ENCODE measurements around the gene PTPN2. TPM values are rescaled to one million over a fixed set of nuclear protein-coding genes. Genes with fewer than 3 reads are reported as not detected.

The PTPN2 gene
- total RNA-seq, 1 experiment from 2014 or later: 59.8 TPM

- no peaks in the 10 kb centered on the region for H3K36me3 ChIP-seq (ENCODE audit: low read depth, low read length)
- H3K9me2 ChIP-seq (replicated peaks; ENCODE audit: low read length): no peaks in the 10 kb centered on the region
- H3F3A ChIP-seq (ENCODE audit: low read length, unreplicated experiment): no peaks in the 10 kb centered on the region
- no peak overlapping the region for H3K4me2 ChIP-seq (ENCODE audit: low read length)
- no peak overlapping the region for H3K27ac ChIP-seq (ENCODE audit: low read length)
- no peak for TF ChIP-seq CTCF (conservative IDR thresholded peaks at IDR 0.05; ENCODE audit: low read depth, low read length)
- no peak for TF ChIP-seq EZH2phosphoT487 (IDR thresholded peaks at IDR 0.05; ENCODE audit: borderline replicate concordance, low read length)
- TF ChIP-seq EZH2 (IDR thresholded peaks at IDR 0.05; ENCODE audit: low read length, unreplicated experiment): no peak
- intact Hi-C loops (cut with micrococcal nuclease): no loop called here
- H3K4me3 ChIP-seq (ENCODE audit: low read length): no peak overlapping the region
- no peak overlapping the region for H3K9ac ChIP-seq (ENCODE audit: low read length)
- H3K4me1 ChIP-seq (ENCODE audit: insufficient read depth, low read length): no peaks in the 10 kb centered on the region
- POLR2A ChIA-PET (ENCODE audit: unreplicated experiment): interaction anchor here (0.6 kb wide), 1 partner anchor 79 kb away, joined by 5 read pairs; no protein-coding TSS in a partner anchor
- CTCF ChIA-PET: interaction anchor here (0.7 to 0.9 kb wide), 2 partner anchors 9 to 185 kb away, joined by 3 read pairs; no protein-coding TSS in a partner anchor
- H3K27me3 ChIP-seq (ENCODE audit: low read length): no peaks in the 10 kb centered on the region
- H4K20me1 ChIP-seq (ENCODE audit: low read length): no peaks in the 10 kb centered on the region
- no peak overlapping the region for H2AFZ ChIP-seq (ENCODE audit: low read length)
- no TSS peak for BruUV-seq (replicated peaks)
- no peaks in the 10 kb centered on the region for H3K9me3 ChIP-seq (ENCODE audit: low read length)
- ATAC-seq: no peak
- H3K79me2 ChIP-seq (ENCODE audit: low read length): no peaks in the 10 kb centered on the region
- DNase-seq: no peak
These were observed 44.6 kb upstream of the PTPN2 start for GRCh38 chr18:12928641-12929040.

- H3K27ac ChIP-seq (ENCODE audit: low read length): no peak overlapping the region
- no peak overlapping the region for H3K9ac ChIP-seq (ENCODE audit: low read length)
- ChIA-PET CTCF (interaction anchor here (0.7 to 0.9 kb wide), 2 partner anchors 9 to 184 kb away, joined by 3 read pairs; no protein-coding TSS in a partner anchor), POLR2A (ENCODE audit: unreplicated experiment) (interaction anchor here (0.6 kb wide), 1 partner anchor 79 kb away, joined by 5 read pairs; no protein-coding TSS in a partner anchor)
- no peaks in the 10 kb centered on the region for H3K4me1 ChIP-seq (ENCODE audit: insufficient read depth, low read length)
- H3F3A ChIP-seq (ENCODE audit: low read length, unreplicated experiment): no peaks in the 10 kb centered on the region
- H4K20me1 ChIP-seq (ENCODE audit: low read length): no peaks in the 10 kb centered on the region
- no peaks in the 10 kb centered on the region for H3K36me3 ChIP-seq (ENCODE audit: low read depth, low read length)
- no TSS peak for BruUV-seq (replicated peaks)
- H3K4me3 ChIP-seq (ENCODE audit: low read length): no peak overlapping the region
- intact Hi-C loops (cut with micrococcal nuclease): no loop called here
- no peak for DNase-seq
- no peaks in the 10 kb centered on the region for H3K79me2 ChIP-seq (ENCODE audit: low read length)
- no peaks in the 10 kb centered on the region for H3K27me3 ChIP-seq (ENCODE audit: low read length)
- no peaks in the 10 kb centered on the region for H3K9me3 ChIP-seq (ENCODE audit: low read length)
- TF ChIP-seq CTCF (conservative IDR thresholded peaks at IDR 0.05; ENCODE audit: low read depth, low read length) (no peak), EZH2phosphoT487 (IDR thresholded peaks at IDR 0.05; ENCODE audit: borderline replicate concordance, low read length) (no peak), EZH2 (IDR thresholded peaks at IDR 0.05; ENCODE audit: low read length, unreplicated experiment) (no peak)
- H2AFZ ChIP-seq (ENCODE audit: low read length): no peak overlapping the region
- H3K9me2 ChIP-seq (replicated peaks; ENCODE audit: low read length): no peaks in the 10 kb centered on the region
- no peak for ATAC-seq
- no peak overlapping the region for H3K4me2 ChIP-seq (ENCODE audit: low read length)
These were observed 44.2 kb upstream of the PTPN2 start for GRCh38 chr18:12928206-12928605.

GRCh38 chr18:12924616-12925015 is 40.6 kb upstream of the PTPN2 start:
- CTCF ChIA-PET: no interaction called here
- POLR2A ChIA-PET (ENCODE audit: unreplicated experiment): no interaction called here
- intact Hi-C loops (cut with micrococcal nuclease): no loop called here

More at GRCh38 chr18:12924616-12925015, 40.6 kb upstream of the PTPN2 start:
- DNase-seq (no peak), ATAC-seq (no peak)
- Histone ChIP-seq H2AFZ (ENCODE audit: low read length) (no peak overlapping the region), H3K4me1 (ENCODE audit: insufficient read depth, low read length) (no peaks in the 10 kb centered on the region), H3K36me3 (ENCODE audit: low read depth, low read length) (no peaks in the 10 kb centered on the region), H3K27me3 (ENCODE audit: low read length) (no peaks in the 10 kb centered on the region), H3K9me3 (ENCODE audit: low read length) (no peaks in the 10 kb centered on the region), H3K4me2 (ENCODE audit: low read length) (no peak overlapping the region), H3K27ac (ENCODE audit: low read length) (no peak overlapping the region), H3F3A (ENCODE audit: low read length, unreplicated experiment) (no peaks in the 10 kb centered on the region), H3K4me3 (ENCODE audit: low read length) (no peak overlapping the region), H3K79me2 (ENCODE audit: low read length) (no peaks in the 10 kb centered on the region), H3K9ac (ENCODE audit: low read length) (no peak overlapping the region), H4K20me1 (ENCODE audit: low read length) (no peaks in the 10 kb centered on the region), H3K9me2 (replicated peaks; ENCODE audit: low read length) (no peaks in the 10 kb centered on the region)
- no peak for TF ChIP-seq EZH2phosphoT487 (IDR thresholded peaks at IDR 0.05; ENCODE audit: borderline replicate concordance, low read length)
- TF ChIP-seq CTCF (conservative IDR thresholded peaks at IDR 0.05; ENCODE audit: low read depth, low read length): no peak
- TF ChIP-seq EZH2 (IDR thresholded peaks at IDR 0.05; ENCODE audit: low read length, unreplicated experiment): no peak
- BruUV-seq (replicated peaks): no TSS peak
